HepG2 (cell line): Measurements from ENCODE around the gene SLC22A31. TPM values are rescaled to one million over a fixed set of nuclear protein-coding genes. Genes with fewer than 3 reads are reported as not detected.
A peak's percentile ranks its signal among the peaks of the same experiment; 100 is the strongest.

Source experiments
- DNMT1 ChIP-seq: sonication (generic); formaldehyde crosslinking; IDR thresholded peaks from 2 replicates; pipeline ENCODE4 v1.5.1; 2020; ENCODE audit warnings: mild to moderate bottlenecking, missing genetic modification reagents
- FOXK2 ChIP-seq: fragments of 450-650 bp; IDR thresholded peaks from 2 replicates; pipeline ENCODE4 v1.6.1; 2016
- GATA4 ChIP-seq: sonication (generic); IDR thresholded peaks from 2 replicates; pipeline ENCODE4 v1.6.1; 2016; ENCODE audit warnings: antibody characterized with exemption, low read depth, borderline replicate concordance
- GLI4 ChIP-seq: sonication (generic); formaldehyde crosslinking; IDR thresholded peaks from 2 replicates; pipeline ENCODE4 v1.5.1; 2020; ENCODE audit warnings: missing genetic modification reagents, mild to moderate bottlenecking, moderate library complexity, borderline replicate concordance
- ISL2 ChIP-seq: sonication (generic); formaldehyde crosslinking; IDR thresholded peaks from 2 replicates; pipeline ENCODE4 v1.5.0; 2020; ENCODE audit warnings: missing genetic modification reagents
- KLF9 ChIP-seq: IDR thresholded peaks from 2 replicates; pipeline ENCODE4 v1.6.1; 2016; ENCODE audit warnings: low read depth
- MEF2D ChIP-seq: sonication (generic); formaldehyde crosslinking; IDR thresholded peaks from 2 replicates; pipeline ENCODE4 v1.5.1; 2020; ENCODE audit warnings: mild to moderate bottlenecking, missing genetic modification reagents
- POGK ChIP-seq: sonication (generic); formaldehyde crosslinking; conservative IDR thresholded peaks from 2 replicates; pipeline ENCODE4 v1.8.0; 2022; ENCODE audit warnings: mild to moderate bottlenecking, moderate library complexity, missing genetic modification reagents
- POLR2AphosphoS2 ChIP-seq: IDR thresholded peaks from 2 replicates; pipeline ENCODE4 v1.6.1; 2011; ENCODE audit warnings: low read depth, low read length, improper control_type of control experiment
- SMC3 ChIP-seq: IDR thresholded peaks from 2 replicates; pipeline ENCODE4 v1.6.1; 2011; ENCODE audit warnings: low read length, improper control_type of control experiment
- SP1 ChIP-seq, 2 experiments: fragments of 450-650 bp in 1 of 2; sonication (generic) in 1 of 2; formaldehyde crosslinking in 1 of 2; IDR thresholded peaks; 2 replicates each; pipeline versions ENCODE4 v1.4.0 to v1.6.1; 2016 to 2020; ENCODE audit warnings: missing genetic modification reagents in 1 of 2
- THAP7 ChIP-seq: sonication (generic); formaldehyde crosslinking; IDR thresholded peaks from 2 replicates; pipeline ENCODE4 v1.8.1; 2023; ENCODE audit warnings: mild to moderate bottlenecking, missing genetic modification reagents
- TP53 ChIP-seq: sonication (generic); formaldehyde crosslinking; conservative IDR thresholded peaks from 2 replicates; pipeline ENCODE4 v1.4.0; 2020; ENCODE audit warnings: missing genetic modification reagents
- ZBTB33 ChIP-seq: sonication (generic); formaldehyde crosslinking; IDR thresholded peaks from 2 replicates; pipeline ENCODE4 v1.4.0; 2020; ENCODE audit warnings: missing genetic modification reagents
- ZC3H4 ChIP-seq: sonication (generic); formaldehyde crosslinking; IDR thresholded peaks from 2 replicates; pipeline ENCODE4 v1.4.0; 2020; ENCODE audit warnings: missing genetic modification reagents, borderline replicate concordance
- ZFP91 ChIP-seq: sonication (generic); formaldehyde crosslinking; IDR thresholded peaks from 2 replicates; pipeline ENCODE4 v1.9.0; 2022; ENCODE audit warnings: missing genetic modification reagents, mild to moderate bottlenecking, borderline replicate concordance
- ZKSCAN5 ChIP-seq: sonication (generic); formaldehyde crosslinking; IDR thresholded peaks from 2 replicates; pipeline ENCODE4 v1.5.1; 2020; ENCODE audit warnings: mild to moderate bottlenecking, missing genetic modification reagents
- ZNF20 ChIP-seq: sonication (generic); formaldehyde crosslinking; IDR thresholded peaks from 2 replicates; pipeline ENCODE4 v1.4.0; 2020; ENCODE audit warnings: mild to moderate bottlenecking, moderate library complexity, missing genetic modification reagents
- ZNF382 ChIP-seq: sonication (generic); formaldehyde crosslinking; IDR thresholded peaks from 2 replicates; pipeline ENCODE4 v1.5.0; 2020; ENCODE audit warnings: missing genetic modification reagents, mild to moderate bottlenecking, borderline replicate concordance
- ZNF512B ChIP-seq: sonication (generic); formaldehyde crosslinking; IDR thresholded peaks from 2 replicates; pipeline ENCODE4 v1.5.1; 2020; ENCODE audit warnings: missing genetic modification reagents, mild to moderate bottlenecking, borderline replicate concordance
- ZNF563 ChIP-seq: sonication (generic); formaldehyde crosslinking; IDR thresholded peaks from 2 replicates; pipeline ENCODE4 v1.8.0; 2022; ENCODE audit warnings: mild to moderate bottlenecking, moderate library complexity, missing genetic modification reagents
- polyA plus RNA-seq, 8 experiments: library from polyadenylated mRNA; depleted of rRNA in 3 of 8; stranded (reverse) in 7 of 8; unstranded in 1 of 8; fragments of >200 nt; fragmentation: Illumina TruSeq in 4 of 8; extraction: Trizol in 4 of 8; gene quantifications; 2 replicates each; pipeline versions ENCODE4 v1.2.1 to v1.2.3, GENCODE V29; 2011 to 2016; ENCODE audit warnings: low read depth in 4 of 8, missing spikeins in 1 of 8, mixed read lengths in 1 of 8; ENCODE audit not compliant: insufficient read depth in 1 of 8
- total RNA-seq, 5 experiments: library from RNA; depleted of rRNA; stranded (reverse); fragments of >200 nt; fragmentation: Illumina TruSeq; extraction: Trizol; gene quantifications; 2 replicates each; pipeline ENCODE4 v1.2.3, GENCODE V29; 2016; ENCODE audit warnings: low read depth in 1 of 5

Gene SLC22A31
- total and polyA plus RNA-seq, 2 of the 13 experiments (the other 11 are each of a cell fraction or from before 2014, with no cell fraction given), result 67.3 to 83.3 TPM

- no peak; the same call in 1 of the 2 replicates for TF ChIP-seq ZBTB33 (CRISPR knock-in tag)
- TF ChIP-seq ISL2 (CRISPR knock-in tag), result no peak
- no peak for TF ChIP-seq ZNF563
- peak; percentile 88 for TF ChIP-seq FOXK2
- no peak for TF ChIP-seq KLF9 (CRISPR knock-in tag)
- no peak for TF ChIP-seq ZNF382 (CRISPR knock-in tag)
- TF ChIP-seq SMC3, result peak; percentile 93
- TF ChIP-seq POGK (CRISPR knock-in tag), result no peak
- no peak for TF ChIP-seq GATA4
- TF ChIP-seq ZNF20 (CRISPR knock-in tag), result no peak
- TF ChIP-seq TP53 (CRISPR knock-in tag), result no peak
- TF ChIP-seq ZKSCAN5 (CRISPR knock-in tag), result no peak
- TF ChIP-seq GLI4 (CRISPR knock-in tag), result no peak
- no peak; the same call in 1 of the 2 replicates for TF ChIP-seq ZNF512B (CRISPR knock-in tag)
- no peak for TF ChIP-seq DNMT1 (CRISPR knock-in tag)
- TF ChIP-seq ZC3H4 (CRISPR knock-in tag), result 0 out of 2 replicates have a peak, but pooled peaks have one; percentile 17
- no peak for TF ChIP-seq ZFP91
- no peak for TF ChIP-seq SP1 (IDR thresholded peaks at IDR 0.05)
- no peak for TF ChIP-seq SP1 (CRISPR knock-in tag; IDR thresholded peaks at IDR 0.05)
- TF ChIP-seq POLR2AphosphoS2, result no peak
- peak; percentile 44; the same call in 1 of the 2 replicates for TF ChIP-seq MEF2D (CRISPR knock-in tag)
- TF ChIP-seq THAP7 (CRISPR knock-in tag), result no peak
These were observed 16.2 kb upstream of the SLC22A31 start (continued) for GRCh38 chr16:89216315-89217137.
